Non-pigmented ciliary epithelial cell (primary cell): ENCODE measurements around the gene ZFHX2.

Experiments used
- DNase-seq: peaks from one replicate; pipeline ENCODE4 v3.0.0-alpha.2; 2010; ENCODE audit warnings: low read depth

Gene ZFHX2

DNA sequence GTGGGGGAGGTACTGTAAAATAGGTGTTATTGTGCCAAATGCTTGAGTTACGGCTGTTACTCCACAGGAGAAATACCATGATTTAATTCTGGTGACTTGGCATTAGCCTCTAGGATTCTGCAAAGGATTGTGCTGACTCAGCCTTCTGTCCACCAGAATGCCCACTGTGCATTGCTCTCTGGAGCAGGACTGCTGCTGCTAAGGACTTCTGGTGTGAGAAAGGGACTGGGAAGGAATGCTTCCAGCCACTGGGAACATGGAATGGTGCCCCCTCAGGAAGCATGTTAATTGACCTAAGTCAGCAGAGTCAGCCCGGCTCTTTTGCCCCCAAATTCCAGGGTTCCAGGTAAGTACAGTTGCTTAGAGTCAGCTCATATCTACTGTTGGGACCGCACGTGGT, 32.9 kb downstream of the ZFHX2 start:
- DNase-seq, result no peak

DNA sequence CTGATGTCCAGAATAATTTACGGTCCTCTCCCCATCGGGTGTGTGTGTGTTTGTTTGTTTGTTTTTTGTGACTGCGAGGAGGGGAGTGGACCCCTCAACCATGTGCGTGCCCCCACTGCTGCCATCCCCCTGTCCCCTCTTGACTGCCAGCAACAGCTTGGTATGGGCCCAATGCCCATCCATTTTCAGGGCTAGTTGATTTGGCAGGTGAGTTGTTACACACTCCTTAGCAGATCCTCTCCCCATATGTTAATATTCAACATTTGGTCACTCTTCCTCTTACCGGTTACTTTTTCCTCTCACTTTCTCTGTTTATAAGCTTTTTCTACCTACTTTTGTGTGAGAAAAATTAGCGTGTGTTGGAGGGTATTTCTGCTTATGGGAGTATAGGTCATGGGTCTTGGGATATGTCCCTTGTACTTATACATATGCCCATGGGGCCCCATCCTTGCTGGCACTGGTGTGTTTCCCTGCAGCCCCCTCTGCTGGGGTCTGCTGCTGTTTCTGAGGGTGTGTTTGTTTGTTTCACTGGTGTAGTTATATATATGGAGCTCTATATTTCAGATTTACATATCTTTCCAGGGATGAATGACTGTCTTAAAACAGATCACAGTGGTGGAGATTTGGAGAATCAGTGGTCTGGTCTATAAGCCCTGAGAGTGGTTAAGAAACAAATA, 33.8 kb downstream of the ZFHX2 start:
- no peak for DNase-seq

DNA sequence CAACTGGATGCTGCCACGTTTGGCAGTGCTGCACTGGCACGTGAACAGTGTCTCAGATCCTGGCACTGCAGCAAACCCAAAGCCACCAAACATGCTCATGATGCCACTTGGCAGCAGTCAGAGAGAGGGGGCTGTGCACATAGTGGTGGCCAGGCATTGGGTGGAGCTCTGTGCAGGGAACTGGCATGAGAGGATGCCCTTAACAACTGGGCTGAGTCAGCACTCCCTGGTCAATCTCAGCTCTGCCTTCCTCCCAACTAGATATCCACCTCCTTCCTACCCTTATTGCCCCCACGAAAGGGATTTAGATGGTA, 37.0 kb downstream of the ZFHX2 start:
- no peak for DNase-seq

DNA sequence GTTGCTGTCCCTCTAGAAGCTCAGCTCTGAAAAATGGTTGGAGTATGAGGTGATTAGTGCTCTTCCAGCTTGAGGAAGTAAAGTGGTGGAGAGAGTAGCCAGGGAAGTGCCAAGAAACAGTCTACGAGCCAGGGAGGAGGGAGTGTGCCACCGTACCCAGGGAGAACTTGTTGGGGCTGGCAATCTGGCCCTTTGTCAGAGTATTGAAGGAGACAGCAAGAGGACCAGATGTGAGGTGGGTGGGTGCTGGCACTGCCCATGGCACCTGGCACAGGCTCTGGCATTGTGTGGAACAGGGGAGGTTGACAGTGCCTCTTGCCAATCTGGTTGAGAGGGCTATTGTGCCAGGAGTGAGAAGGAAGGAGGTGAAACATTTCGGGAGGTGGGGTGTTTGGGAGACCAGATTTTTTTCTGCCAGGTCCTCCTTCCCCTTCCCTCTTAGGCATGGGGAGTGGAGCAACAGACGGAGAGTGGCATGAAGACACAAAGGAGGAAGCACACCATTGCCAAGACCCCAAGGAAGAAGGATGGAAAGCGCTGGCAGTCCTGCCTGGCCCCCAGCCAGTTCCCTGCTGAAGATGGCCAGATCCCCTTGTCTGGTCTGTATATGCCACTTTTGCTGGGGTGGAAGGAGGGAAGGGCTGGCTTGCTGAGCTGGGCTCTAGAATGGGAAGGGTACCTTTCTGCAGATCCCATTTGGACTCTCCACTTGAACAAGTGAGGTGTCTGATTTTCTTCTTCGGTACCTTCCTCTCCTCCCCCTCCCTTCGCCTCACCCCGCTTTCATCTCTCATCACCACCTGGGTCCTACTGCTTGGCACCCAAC, 37.5 kb downstream of the ZFHX2 start:
- DNase-seq, result no peak

DNA sequence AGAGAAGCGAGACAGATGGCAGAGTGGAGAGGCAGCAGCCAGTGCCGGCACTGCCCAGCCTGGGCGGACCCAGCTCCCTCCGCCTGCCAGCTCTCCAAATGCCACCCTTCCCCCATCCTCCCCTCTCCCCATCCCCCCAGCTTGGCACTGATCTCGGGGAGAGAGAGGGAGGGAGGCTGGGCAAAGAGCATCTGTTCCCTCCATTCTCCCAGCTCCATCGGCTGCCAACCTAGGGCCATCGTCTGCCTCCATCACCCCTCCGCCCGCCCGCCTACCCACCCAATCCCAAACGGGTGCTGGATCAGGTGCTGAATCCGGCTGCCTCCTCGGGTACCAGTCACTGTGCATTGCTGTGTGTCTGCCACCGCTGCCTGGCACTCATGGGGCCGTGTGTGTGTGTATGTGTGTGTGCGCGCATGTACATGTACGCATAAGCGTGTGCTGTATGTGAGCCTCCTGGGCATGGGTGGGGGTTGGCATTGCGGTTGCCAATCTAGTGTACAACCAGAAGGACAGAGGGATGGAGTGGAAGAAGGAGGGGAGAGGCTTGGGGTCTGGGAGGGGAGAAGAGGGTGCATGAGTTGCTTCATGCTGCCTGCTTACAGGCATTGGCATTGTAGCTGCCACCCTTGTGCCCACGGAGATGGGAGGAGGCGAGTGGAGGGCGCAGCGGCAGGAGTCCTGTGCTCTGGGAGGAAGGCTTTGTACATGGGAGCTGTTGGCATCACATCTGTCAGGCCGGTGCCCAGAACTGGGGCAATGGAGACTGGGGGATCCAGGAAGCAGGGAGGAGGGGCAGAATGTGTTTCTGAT, 38.4 kb downstream of the ZFHX2 start:
- no peak for DNase-seq

DNA sequence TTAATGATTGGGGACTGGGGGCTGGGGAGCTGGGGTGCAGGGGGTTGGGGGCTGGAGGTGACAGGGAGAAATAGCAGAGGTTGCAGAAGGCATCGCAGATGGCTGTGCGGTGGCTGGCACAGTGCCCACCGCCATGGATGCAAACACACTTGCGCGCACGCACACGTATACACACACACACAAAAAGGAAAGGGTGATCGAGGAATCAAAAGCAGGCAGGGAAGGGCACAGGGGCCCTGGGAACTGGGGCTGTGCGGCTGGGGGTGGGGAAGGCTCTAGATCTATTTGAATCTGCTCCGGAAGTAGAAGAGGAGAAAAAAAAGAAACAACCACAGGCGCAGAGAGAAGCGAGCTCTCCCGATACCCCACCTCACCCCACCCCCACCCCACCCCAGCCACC, 39.4 kb downstream of the ZFHX2 start:
- no peak for DNase-seq

DNA sequence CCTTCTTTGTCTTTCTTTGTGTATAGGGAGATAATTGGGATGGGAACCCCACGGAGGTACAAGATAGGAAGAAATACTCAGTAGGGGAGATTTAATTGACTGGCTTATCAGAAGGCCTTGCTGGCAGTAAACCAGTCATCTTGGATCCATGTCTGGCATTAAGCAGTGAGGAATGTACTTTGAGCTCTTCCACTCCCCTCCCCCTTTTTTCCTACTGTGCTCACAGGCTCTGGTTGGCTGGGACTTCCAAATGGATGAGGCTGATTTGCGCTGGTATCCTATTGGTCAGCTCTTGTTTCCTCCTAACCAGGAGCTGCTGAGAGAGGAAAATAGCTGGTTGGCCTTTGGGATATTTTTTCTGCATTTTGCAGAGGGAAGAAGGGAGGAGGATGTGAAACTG, 57.3 kb downstream of the ZFHX2 start:
- peak; percentile 41 for DNase-seq

DNA sequence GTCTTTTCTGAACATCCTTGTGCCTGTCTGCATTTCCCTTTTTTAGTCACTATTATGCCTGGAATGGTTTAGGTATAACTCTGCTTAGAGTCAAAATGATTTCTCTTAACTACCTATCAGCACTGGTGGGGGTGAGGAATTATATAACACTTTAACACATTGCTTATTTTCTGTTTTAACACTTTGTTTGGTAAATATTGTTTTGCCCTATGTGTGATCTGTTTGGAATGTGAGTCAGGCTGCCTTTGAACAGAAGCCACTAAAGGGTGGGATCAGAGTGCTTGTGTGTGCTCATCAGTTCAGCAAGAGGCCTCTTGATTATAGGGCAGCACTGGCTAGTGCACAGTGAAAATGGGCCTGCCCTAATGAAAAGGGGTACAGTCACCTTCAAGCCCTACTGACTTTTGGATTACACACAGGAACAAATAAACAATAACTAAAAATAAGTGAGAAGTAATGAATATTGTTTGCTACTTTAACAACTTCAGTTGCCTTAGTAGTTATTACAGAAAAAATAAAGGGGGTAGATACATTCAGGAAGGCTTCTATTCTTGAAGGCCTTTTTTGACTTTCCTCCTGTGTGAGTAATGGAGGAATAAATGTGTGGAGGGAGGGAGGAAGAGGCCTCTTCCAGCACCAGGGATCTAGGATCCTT, 58.8 kb downstream of the ZFHX2 start:
- no peak for DNase-seq

DNA sequence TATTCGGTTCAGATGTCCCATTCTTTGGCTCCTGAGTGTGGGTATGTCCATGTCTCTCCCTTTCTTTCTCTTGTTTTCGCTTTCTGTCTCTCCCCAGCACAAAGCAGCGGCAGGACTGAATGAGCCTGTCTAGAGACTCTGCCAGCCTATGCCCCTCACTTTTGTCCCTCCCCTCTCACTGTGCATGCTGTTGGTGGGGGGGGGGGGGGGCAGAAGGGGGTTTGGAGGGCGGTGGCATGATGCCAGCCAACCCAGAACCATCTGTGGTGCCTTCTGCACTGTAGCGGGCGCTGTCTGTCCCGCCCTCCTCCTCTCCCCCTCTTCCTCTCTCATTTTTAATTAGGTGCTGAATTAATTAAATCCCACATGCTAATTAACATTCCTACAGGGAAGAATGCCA, 64.3 kb downstream of the ZFHX2 start:
- no peak for DNase-seq

DNA sequence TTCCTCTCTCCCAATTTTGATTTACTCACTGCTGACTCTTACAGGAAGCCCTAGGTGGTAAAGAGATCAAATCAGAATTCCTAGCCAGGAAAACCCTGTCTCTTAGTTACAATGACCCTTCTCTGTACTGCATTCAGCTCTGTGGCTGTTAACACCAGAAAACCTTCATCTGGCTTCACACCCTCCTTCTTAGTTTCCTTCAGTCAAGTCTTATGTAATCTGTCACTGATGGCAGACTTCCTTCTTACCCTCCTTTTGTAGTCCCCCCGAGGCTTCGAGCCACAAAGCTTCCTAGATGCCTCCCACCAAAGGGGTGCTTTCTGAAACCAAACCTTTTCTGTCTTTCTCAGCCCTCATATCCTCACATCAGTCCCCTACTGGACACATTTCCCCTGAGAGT, 65.5 kb downstream of the ZFHX2 start:
- DNase-seq, result no peak

DNA sequence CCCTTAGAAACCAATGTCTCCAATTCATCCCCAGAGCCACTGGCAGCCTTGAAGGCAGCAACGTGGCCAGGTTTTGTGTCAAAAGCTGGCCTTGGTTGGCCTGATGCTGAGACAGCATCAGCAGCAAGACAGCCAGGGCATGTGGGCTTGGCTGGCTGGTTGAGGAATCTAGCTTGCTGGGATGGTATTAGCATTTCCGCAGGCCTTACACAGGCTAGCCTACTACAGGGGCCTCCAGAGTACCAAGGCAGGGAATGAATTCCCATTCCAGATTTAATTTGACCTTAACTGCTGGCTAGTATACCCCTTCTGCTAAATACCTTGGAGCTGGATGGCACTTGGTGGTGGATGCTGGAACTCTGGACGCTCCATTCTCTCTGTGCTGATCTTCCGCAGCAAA, 66.2 kb downstream of the ZFHX2 start:
- DNase-seq, result no peak

DNA sequence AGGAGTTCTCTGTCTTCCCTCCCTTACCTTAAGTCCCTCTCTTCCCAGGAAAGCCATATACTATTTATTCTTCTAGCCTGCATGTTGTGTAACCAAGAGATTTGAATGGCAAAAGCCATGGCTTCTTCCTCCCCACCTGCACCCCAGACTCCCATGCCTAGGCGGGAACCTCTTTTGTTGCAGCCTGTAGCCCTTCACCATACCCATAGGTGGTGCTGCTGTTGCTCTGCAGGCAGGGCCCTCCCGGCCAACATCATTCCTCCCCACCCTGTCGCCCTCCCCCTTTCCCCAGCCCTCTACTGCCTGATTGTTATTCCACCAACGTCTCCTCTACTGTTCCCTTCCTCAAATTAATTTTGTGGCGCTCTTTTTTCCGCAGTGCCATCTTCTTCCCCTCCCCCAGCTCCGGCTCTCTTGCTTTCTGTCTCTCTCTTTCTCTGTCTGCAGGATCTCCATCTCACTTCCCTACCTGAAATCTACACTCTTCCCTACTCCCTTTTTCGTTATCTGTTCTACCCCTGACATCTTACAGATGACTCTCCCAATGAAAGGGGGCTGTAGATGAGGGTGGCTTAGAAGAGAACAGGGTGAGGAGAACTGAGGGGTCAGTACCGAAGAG, 68.2 kb downstream of the ZFHX2 start:
- no peak for DNase-seq

DNA sequence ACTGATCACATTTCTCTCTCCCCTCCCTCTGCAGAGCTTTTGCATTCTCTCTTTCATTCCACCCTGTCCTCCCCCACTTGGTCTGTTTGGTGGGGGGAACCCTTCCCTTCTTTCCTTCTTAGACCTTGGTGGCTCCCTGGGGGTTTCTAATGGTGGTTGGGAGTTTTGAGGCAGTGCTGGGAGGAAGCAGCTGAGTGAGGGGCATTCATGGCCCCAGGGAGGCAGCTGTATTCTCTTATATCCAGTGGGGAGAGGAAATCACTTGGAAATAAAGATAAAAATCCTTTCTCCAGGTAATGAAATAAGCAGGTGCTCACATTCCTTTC, 68.8 kb downstream of the ZFHX2 start:
- no peak for DNase-seq

DNA sequence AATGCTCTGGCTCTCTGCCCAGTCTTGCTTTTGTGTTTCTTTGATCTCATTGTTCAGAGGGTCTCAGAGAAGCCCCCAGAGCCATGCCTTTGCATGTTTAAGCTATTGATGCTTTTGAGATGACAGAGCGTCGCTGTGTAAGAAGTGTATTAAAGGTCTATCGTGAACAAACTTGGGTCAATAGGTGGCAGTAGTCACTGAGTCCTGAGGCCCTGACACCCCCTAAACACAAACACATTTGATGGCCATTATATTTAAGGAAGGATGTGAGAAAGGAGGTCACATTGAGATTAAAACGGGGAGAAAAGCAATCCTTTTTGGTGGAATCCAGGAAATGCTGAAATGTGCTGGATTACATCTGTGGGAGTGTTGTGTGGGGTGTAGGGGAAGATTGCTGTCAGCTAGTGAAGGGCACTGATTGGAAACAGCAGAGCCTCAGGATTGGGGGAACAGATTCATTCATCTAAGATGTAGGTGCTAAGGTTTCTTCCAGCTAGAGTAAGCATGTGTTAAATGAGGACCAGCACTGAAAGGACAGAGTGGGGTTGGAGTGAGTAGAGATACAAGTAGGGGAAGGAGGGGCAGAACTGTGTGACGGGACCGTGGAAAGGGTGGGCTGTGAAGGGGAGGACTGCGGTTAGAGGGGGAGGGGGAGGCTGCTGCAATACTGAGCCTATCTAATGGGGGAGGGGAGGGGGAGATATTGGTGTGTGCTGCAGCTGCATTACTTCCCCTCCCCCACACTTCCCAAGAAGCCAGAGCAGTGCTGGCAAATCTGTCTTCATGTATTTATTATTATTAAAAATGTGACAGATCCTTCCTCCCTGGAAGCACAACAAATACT, 69.4 kb downstream of the ZFHX2 start:
- no peak for DNase-seq

DNA sequence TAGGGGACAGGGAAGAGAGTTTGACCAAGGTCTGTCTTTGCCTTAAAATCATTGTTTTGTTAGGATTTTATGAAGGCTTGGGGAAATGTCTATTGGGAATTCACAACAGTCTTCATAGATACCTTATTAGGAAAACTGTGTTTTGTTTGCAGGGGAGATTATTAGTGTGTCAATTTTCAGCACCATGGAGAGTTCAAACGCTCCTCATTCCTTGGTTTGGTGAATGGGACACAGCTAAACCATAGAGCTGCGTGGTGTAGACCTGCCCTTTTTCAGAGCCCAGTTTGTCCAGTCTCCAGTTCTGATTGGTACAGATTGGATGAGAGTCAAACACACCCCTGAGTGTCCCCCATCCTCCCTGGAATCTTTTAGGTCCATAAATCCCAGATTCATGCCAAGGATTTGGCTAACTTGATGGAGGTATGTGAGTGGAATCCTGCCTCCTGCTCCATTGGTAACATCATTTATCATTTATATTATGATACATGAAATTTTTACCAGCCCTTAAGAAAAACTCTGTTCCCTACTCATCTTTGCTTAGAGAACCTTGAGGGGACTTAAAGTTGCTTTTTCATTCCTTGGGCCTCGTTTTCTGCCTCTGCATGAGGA, 70.1 kb downstream of the ZFHX2 start:
- DNase-seq, result no peak

DNA sequence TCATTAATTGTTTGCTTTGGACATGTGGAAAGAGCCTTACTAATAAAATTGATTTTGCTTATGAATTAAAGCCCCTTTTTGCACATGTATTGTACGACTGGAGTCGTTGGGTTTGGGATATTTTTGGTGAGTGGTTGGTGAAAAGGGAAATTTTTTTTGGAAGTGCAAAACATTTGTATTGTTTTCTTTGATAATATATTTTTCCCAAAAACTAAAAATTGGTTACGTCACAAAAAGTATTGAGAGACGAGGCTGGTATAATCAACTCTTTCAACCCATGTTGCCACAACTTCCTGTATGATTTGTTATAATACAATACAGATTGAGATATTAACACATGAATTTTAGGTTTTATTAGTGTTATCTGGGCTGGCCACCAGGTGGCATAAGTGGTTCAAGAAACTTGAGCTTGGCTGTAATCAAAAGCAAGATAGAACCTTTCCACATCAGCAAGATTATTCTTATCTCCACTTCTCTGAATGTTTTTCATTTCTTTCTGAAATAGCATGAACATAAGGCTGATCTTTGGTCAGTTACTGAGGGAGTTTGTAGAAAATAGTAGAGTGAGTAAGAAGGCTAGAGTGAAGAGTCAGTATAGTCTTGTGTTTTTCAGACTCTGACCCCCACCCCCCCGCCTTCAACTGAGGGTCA, 73.3 kb downstream of the ZFHX2 start:
- DNase-seq, result peak; percentile 30

DNA sequence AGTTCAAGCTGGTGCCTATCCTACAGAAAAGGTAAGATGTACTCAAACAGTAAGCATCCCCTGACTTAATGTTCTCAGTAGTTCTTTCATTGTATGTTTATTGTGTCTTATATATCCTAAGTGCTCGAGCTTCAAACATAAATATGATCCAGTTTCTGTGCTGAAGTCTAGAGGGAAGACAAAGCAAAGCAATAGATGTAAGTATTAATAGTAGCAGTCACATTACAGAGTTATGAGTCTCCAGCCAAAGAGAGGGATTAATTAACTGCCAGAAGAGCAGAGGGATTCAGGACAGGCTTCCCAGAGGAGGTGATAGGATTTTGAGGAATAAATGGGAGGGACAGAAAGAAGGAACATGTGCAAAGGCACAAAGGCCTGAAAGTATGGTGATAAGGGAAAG, 80.6 kb downstream of the ZFHX2 start:
- no peak for DNase-seq
